ENCODE results near the gene NIPA2.

NIPA2 gene

GRCh38 chr15:22903427-22903826 is 65.0 kb downstream of the NIPA2 start:
- H3K4me2 ChIP-seq (ENCODE audit: low read length), result no peak overlapping the region
- no peaks in the 10 kb centered on the region for H3K27me3 ChIP-seq (ENCODE audit: low read depth, low read length)
- H4K20me1 ChIP-seq (ENCODE audit: insufficient read depth, low read length), result no peaks in the 10 kb centered on the region
- no peaks in the 10 kb centered on the region for H3K4me1 ChIP-seq (ENCODE audit: low read length)
- no peak overlapping the region for H2AFZ ChIP-seq (ENCODE audit: low read depth, low read length)
- no peak overlapping the region for H3K27ac ChIP-seq (ENCODE audit: low read length)
- H3K9me3 ChIP-seq (ENCODE audit: insufficient read depth, low read length), result no peaks in the 10 kb centered on the region
- peaks cover 4% of the 10 kb centered on the region for H3K36me3 ChIP-seq (replicated peaks; ENCODE audit: low read depth, low read length)
- no peak overlapping the region for H3K9ac ChIP-seq (ENCODE audit: low read length)
- TF ChIP-seq CTCF (IDR thresholded peaks at IDR 0.05; ENCODE audit: low read depth, low read length), result no peak
- TF ChIP-seq EZH2phosphoT487 (IDR thresholded peaks at IDR 0.05; ENCODE audit: low read depth), result no peak
- no peak overlapping the region for H3K4me3 ChIP-seq (ENCODE audit: low read length)
- H3K79me2 ChIP-seq (ENCODE audit: low read length), result no peaks in the 10 kb centered on the region

GRCh38 chr15:22903961-22904534 is 65.6 kb downstream of the NIPA2 start:
- Histone ChIP-seq H3K4me1 (ENCODE audit: low read length) (no peaks in the 10 kb centered on the region), H3K9ac (ENCODE audit: low read length) (no peak overlapping the region), H4K20me1 (ENCODE audit: insufficient read depth, low read length) (no peaks in the 10 kb centered on the region; the same call in 1 of the 2 replicates), H3K4me3 (ENCODE audit: low read length) (no peak overlapping the region), H3K79me2 (ENCODE audit: low read length) (no peaks in the 10 kb centered on the region), H3K27ac (ENCODE audit: low read length) (no peak overlapping the region), H3K4me2 (ENCODE audit: low read length) (no peak overlapping the region), H2AFZ (ENCODE audit: low read depth, low read length) (no peak overlapping the region), H3K36me3 (replicated peaks; ENCODE audit: low read depth, low read length) (peaks cover 4% of the 10 kb centered on the region), H3K9me3 (ENCODE audit: insufficient read depth, low read length) (no peaks in the 10 kb centered on the region), H3K27me3 (ENCODE audit: low read depth, low read length) (no peaks in the 10 kb centered on the region)
- TF ChIP-seq EZH2phosphoT487 (IDR thresholded peaks at IDR 0.05; ENCODE audit: low read depth) (no peak), CTCF (IDR thresholded peaks at IDR 0.05; ENCODE audit: low read depth, low read length) (no peak)

GRCh38 chr15:22904736-22905135 is 66.3 kb downstream of the NIPA2 start:
- H3K4me3 ChIP-seq (ENCODE audit: low read length), result no peak overlapping the region
- TF ChIP-seq EZH2phosphoT487 (IDR thresholded peaks at IDR 0.05; ENCODE audit: low read depth) (no peak), CTCF (IDR thresholded peaks at IDR 0.05; ENCODE audit: low read depth, low read length) (no peak)
- peaks cover 4% of the 10 kb centered on the region for H3K36me3 ChIP-seq (replicated peaks; ENCODE audit: low read depth, low read length)
- no peaks in the 10 kb centered on the region for H3K27me3 ChIP-seq (ENCODE audit: low read depth, low read length)
- H3K4me1 ChIP-seq (ENCODE audit: low read length), result no peaks in the 10 kb centered on the region
- no peaks in the 10 kb centered on the region for H3K79me2 ChIP-seq (ENCODE audit: low read length)
- no peaks in the 10 kb centered on the region for H3K9me3 ChIP-seq (ENCODE audit: insufficient read depth, low read length)
- H3K27ac ChIP-seq (ENCODE audit: low read length), result no peak overlapping the region
- H3K9ac ChIP-seq (ENCODE audit: low read length), result no peak overlapping the region
- H4K20me1 ChIP-seq (ENCODE audit: insufficient read depth, low read length), result no peaks in the 10 kb centered on the region; the same call in 1 of the 2 replicates
- no peak overlapping the region for H3K4me2 ChIP-seq (ENCODE audit: low read length)
- no peak overlapping the region for H2AFZ ChIP-seq (ENCODE audit: low read depth, low read length)

- Histone ChIP-seq H2AFZ (ENCODE audit: low read depth, low read length) (no peak overlapping the region), H3K27me3 (ENCODE audit: low read depth, low read length) (no peaks in the 10 kb centered on the region), H3K4me1 (ENCODE audit: low read length) (no peaks in the 10 kb centered on the region), H4K20me1 (ENCODE audit: insufficient read depth, low read length) (no peaks in the 10 kb centered on the region; the same call in 1 of the 2 replicates), H3K36me3 (replicated peaks; ENCODE audit: low read depth, low read length) (no peaks in the 10 kb centered on the region), H3K9ac (ENCODE audit: low read length) (no peak overlapping the region), H3K79me2 (ENCODE audit: low read length) (no peaks in the 10 kb centered on the region), H3K4me2 (ENCODE audit: low read length) (no peak overlapping the region), H3K9me3 (ENCODE audit: insufficient read depth, low read length) (no peaks in the 10 kb centered on the region), H3K4me3 (ENCODE audit: low read length) (no peak overlapping the region), H3K27ac (ENCODE audit: low read length) (no peak overlapping the region)
- TF ChIP-seq EZH2phosphoT487 (IDR thresholded peaks at IDR 0.05; ENCODE audit: low read depth) (no peak), CTCF (IDR thresholded peaks at IDR 0.05; ENCODE audit: low read depth, low read length) (no peak)
Measured at GRCh38 chr15:22907161-22907950, 68.9 kb downstream of the NIPA2 start.

Data from OCI-LY3 (cell line).